ENCODE results near the gene OPCML. TPM values are rescaled to one million over a fixed set of nuclear protein-coding genes. Genes with fewer than 3 reads are reported as not detected.

OPCML gene
- total RNA-seq, 4 donors from 2014 or later, result 0.16 TPM; not detected in 3

- intact Hi-C loops (cut with DNase I; ENCODE audit: low total_unique reads), result no loop called here
Measured at GRCh38 chr11:133573081-133573480, 40.8 kb upstream of the OPCML start.

GRCh38 chr11:133570376-133570775 lies 38.1 kb upstream of the OPCML start:
- 81 to 83% methylated on average over 4 of the region's 4 CpGs for WGBS, 2 donors
- TF ChIP-seq CTCF (IDR thresholded peaks at IDR 0.05) (no peak), POLR2A (IDR thresholded peaks at IDR 0.05) (no peak)
- H3K4me3 ChIP-seq (ENCODE audit: low read depth, poor library complexity, severe bottlenecking), result no peak overlapping the region
- DNase-seq (ENCODE audit: low spot score in 2 of 2), result no peak
- intact Hi-C loops (cut with DNase I; ENCODE audit: low total_unique reads), result no loop called here

More at GRCh38 chr11:133573081-133573480, 40.8 kb upstream of the OPCML start:
- H3K4me3 ChIP-seq (ENCODE audit: low read depth, poor library complexity, severe bottlenecking), result no peak overlapping the region
- TF ChIP-seq CTCF (IDR thresholded peaks at IDR 0.05), result no peak
- TF ChIP-seq POLR2A (IDR thresholded peaks at IDR 0.05), result no peak
- DNase-seq (ENCODE audit: low spot score in 2 of 2), result no peak
- WGBS, 2 donors, result 40 to 48% methylated on average over 1 of the region's 1 CpG

- 80 to 85% methylated on average over 7 of the region's 7 CpGs for WGBS, 2 donors
- intact Hi-C loops (cut with DNase I; ENCODE audit: low total_unique reads), result no loop called here
- DNase-seq (ENCODE audit: low spot score in 2 of 2), result no peak
- no peak for TF ChIP-seq CTCF (IDR thresholded peaks at IDR 0.05)
- TF ChIP-seq POLR2A (IDR thresholded peaks at IDR 0.05), result no peak
- no peak overlapping the region for H3K4me3 ChIP-seq (ENCODE audit: low read depth, poor library complexity, severe bottlenecking)
Measured at GRCh38 chr11:133563505-133564025, 31.3 kb upstream of the OPCML start.

- no peak for TF ChIP-seq CTCF (IDR thresholded peaks at IDR 0.05)
- no peak for TF ChIP-seq POLR2A (IDR thresholded peaks at IDR 0.05)
- intact Hi-C loops (cut with DNase I; ENCODE audit: low total_unique reads), result no loop called here
- DNase-seq (ENCODE audit: low spot score in 2 of 2), result no peak
- 43 to 46% methylated on average over 9 of the region's 9 CpGs for WGBS, 2 donors
- H3K4me3 ChIP-seq (ENCODE audit: low read depth, poor library complexity, severe bottlenecking), result no peak overlapping the region
Measured at GRCh38 chr11:133560472-133560855, 28.2 kb upstream of the OPCML start.

GRCh38 chr11:133559833-133560471 lies 27.7 kb upstream of the OPCML start:
- no peak overlapping the region for H3K4me3 ChIP-seq (ENCODE audit: low read depth, poor library complexity, severe bottlenecking)
- intact Hi-C loops (cut with DNase I; ENCODE audit: low total_unique reads), result no loop called here
- TF ChIP-seq POLR2A (IDR thresholded peaks at IDR 0.05), result no peak
- no peak for TF ChIP-seq CTCF (IDR thresholded peaks at IDR 0.05)
- DNase-seq (ENCODE audit: low spot score in 2 of 2), result no peak
- 60 to 62% methylated on average over 10 of the region's 10 CpGs for whole genome bisulfite sequencing, 2 donors

- TF ChIP-seq POLR2A (IDR thresholded peaks at IDR 0.05) (no peak), CTCF (IDR thresholded peaks at IDR 0.05) (no peak)
- DNase-seq (ENCODE audit: low spot score in 2 of 2), result no peak
- WGBS, 2 donors, result 71 to 74% methylated on average over 6 of the region's 6 CpGs
- no peak overlapping the region for H3K4me3 ChIP-seq (ENCODE audit: low read depth, poor library complexity, severe bottlenecking)
- intact Hi-C loops (cut with DNase I; ENCODE audit: low total_unique reads), result no loop called here
Measured at GRCh38 chr11:133559382-133559781, 27.1 kb upstream of the OPCML start.

All from lower leg skin (tissue), 4 donors.